ENCODE data around the gene CDH2.

The CDH2 gene

GRCh38 chr18:28009589-28009988 is 167.3 kb downstream of the CDH2 start:
- intact Hi-C loops (cut with DNase I): no loop called here
- no peak for DNase-seq

- DNase-seq: no peak
- intact Hi-C loops (cut with DNase I): no loop called here
These were observed 169.1 kb downstream of the CDH2 start for GRCh38 chr18:28007841-28008240.

- intact Hi-C loops (cut with DNase I): no loop called here
These were observed 171.8 kb downstream of the CDH2 start for GRCh38 chr18:28005164-28005563.

GRCh38 chr18:28004606-28005005 is 172.3 kb downstream of the CDH2 start:
- intact Hi-C loops (cut with DNase I): no loop called here
- no peak for DNase-seq

More at GRCh38 chr18:28005164-28005563, 171.8 kb downstream of the CDH2 start:
- DNase-seq: peak in 1 of 10 donors; percentile 34

GRCh38 chr18:28003451-28003850 is 173.5 kb downstream of the CDH2 start:
- DNase-seq: no peak
- intact Hi-C loops (cut with DNase I): no loop called here

GRCh38 chr18:28002841-28003240 is 174.1 kb downstream of the CDH2 start:
- peak in 2 of 10 donors; percentile 17 to 45 for DNase-seq
- intact Hi-C loops (cut with DNase I): no loop called here

- no peak for DNase-seq
- intact Hi-C loops (cut with DNase I): no loop called here
These were observed 180.1 kb downstream of the CDH2 start for GRCh38 chr18:27996801-27997272.

- intact Hi-C loops (cut with DNase I): no loop called here
- no peak for DNase-seq
These were observed 181.0 kb downstream of the CDH2 start for GRCh38 chr18:27995770-27996502.

- DNase-seq: no peak
- intact Hi-C loops (cut with DNase I): no loop called here
These were observed 182.4 kb downstream of the CDH2 start for GRCh38 chr18:27994571-27994970.

- intact Hi-C loops (cut with DNase I): no loop called here
- no peak for DNase-seq
These were observed 185.5 kb downstream of the CDH2 start for GRCh38 chr18:27991391-27991790.

- intact Hi-C loops (cut with DNase I): no loop called here
- DNase-seq: no peak
These were observed 191.1 kb downstream of the CDH2 start for GRCh38 chr18:27985832-27986231.

- DNase-seq: no peak
- intact Hi-C loops (cut with DNase I): no loop called here
These were observed 193.2 kb downstream of the CDH2 start for GRCh38 chr18:27983780-27984179.

- intact Hi-C loops (cut with DNase I): no loop called here
- no peak for DNase-seq
These were observed 200.0 kb downstream of the CDH2 start for GRCh38 chr18:27976806-27977408.

GRCh38 chr18:27970321-27970720 is 206.6 kb downstream of the CDH2 start:
- intact Hi-C loops (cut with DNase I): no loop called here
- no peak for DNase-seq

GRCh38 chr18:27969206-27969605 is 207.7 kb downstream of the CDH2 start:
- intact Hi-C loops (cut with DNase I): no loop called here
- no peak for DNase-seq

GRCh38 chr18:27967913-27968824 is 208.8 kb downstream of the CDH2 start:
- intact Hi-C loops (cut with DNase I): no loop called here
- DNase-seq: no peak

- DNase-seq: no peak
- intact Hi-C loops (cut with DNase I): no loop called here
These were observed 210.0 kb downstream of the CDH2 start for GRCh38 chr18:27966881-27967280.

GRCh38 chr18:27964811-27965210 is 212.1 kb downstream of the CDH2 start:
- DNase-seq: no peak
- intact Hi-C loops (cut with DNase I): no loop called here

- no peak for DNase-seq
- intact Hi-C loops (cut with DNase I): no loop called here
These were observed 217.8 kb downstream of the CDH2 start for GRCh38 chr18:27959101-27959500.

- intact Hi-C loops (cut with DNase I): no loop called here
- no peak for DNase-seq
These were observed 220.8 kb downstream of the CDH2 start for GRCh38 chr18:27956001-27956640.

- DNase-seq: no peak
- intact Hi-C loops (cut with DNase I): no loop called here
These were observed 222.7 kb downstream of the CDH2 start for GRCh38 chr18:27954226-27954625.
